HG03565 (cell line): ENCODE measurements around the gene PLEKHA7.
"Not testable (repeated sequence)": the region's sequence is repeated elsewhere in the genome, so short reads cannot be mapped to it uniquely, and the experiment has no call there.

Source experiments
- ATAC-seq: cut with Tn5 transposase; IDR thresholded peaks from one replicate; pipeline ENCODE4 v1.9.1; 2021; ENCODE audit warnings: mild to moderate bottlenecking, moderate library complexity; ENCODE audit not compliant: unreplicated experiment

Gene PLEKHA7, protein sequence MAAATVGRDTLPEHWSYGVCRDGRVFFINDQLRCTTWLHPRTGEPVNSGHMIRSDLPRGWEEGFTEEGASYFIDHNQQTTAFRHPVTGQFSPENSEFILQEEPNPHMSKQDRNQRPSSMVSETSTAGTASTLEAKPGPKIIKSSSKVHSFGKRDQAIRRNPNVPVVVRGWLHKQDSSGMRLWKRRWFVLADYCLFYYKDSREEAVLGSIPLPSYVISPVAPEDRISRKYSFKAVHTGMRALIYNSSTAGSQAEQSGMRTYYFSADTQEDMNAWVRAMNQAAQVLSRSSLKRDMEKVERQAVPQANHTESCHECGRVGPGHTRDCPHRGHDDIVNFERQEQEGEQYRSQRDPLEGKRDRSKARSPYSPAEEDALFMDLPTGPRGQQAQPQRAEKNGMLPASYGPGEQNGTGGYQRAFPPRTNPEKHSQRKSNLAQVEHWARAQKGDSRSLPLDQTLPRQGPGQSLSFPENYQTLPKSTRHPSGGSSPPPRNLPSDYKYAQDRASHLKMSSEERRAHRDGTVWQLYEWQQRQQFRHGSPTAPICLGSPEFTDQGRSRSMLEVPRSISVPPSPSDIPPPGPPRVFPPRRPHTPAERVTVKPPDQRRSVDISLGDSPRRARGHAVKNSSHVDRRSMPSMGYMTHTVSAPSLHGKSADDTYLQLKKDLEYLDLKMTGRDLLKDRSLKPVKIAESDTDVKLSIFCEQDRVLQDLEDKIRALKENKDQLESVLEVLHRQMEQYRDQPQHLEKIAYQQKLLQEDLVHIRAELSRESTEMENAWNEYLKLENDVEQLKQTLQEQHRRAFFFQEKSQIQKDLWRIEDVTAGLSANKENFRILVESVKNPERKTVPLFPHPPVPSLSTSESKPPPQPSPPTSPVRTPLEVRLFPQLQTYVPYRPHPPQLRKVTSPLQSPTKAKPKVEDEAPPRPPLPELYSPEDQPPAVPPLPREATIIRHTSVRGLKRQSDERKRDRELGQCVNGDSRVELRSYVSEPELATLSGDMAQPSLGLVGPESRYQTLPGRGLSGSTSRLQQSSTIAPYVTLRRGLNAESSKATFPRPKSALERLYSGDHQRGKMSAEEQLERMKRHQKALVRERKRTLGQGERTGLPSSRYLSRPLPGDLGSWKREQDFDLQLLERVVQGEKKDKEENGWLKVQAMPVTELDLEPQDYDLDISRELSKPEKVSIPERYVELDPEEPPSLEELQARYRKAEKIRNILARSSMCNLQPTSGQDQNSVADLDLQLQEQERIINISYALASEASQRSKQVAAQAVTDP

DNA sequence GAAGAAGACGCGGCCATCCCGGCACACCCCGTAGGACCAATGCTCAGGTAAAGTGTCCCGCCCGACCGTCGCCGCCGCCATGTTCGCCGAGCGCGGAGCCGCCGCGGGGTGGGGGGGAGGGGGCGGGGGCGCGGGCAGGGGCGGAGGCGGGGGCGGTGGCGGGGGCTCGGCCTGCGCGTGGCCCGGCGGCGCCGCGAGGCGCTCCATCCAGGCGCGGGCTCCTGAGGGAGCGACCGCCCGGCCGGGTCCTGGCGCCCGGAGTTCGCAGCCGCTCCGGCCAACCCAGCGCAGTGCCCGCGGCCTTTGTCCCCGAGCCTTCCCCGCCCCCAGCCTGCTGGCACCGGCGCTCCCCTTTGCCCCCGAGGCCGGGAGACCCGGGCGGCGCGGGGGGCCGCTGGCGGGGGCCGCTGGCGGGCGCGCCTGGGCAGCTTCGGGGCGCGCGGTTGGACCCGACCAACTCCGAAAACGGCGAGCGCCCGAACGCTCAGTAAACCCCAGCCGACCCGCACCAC is at the start of gene PLEKHA7:
Gene PLEKHA7, minus strand, starts transcription at position 94 of the 512 bp plus-strand sequence. Its CDS starts 13 bp downstream, at position 81.
- ATAC-seq, result no peak

DNA sequence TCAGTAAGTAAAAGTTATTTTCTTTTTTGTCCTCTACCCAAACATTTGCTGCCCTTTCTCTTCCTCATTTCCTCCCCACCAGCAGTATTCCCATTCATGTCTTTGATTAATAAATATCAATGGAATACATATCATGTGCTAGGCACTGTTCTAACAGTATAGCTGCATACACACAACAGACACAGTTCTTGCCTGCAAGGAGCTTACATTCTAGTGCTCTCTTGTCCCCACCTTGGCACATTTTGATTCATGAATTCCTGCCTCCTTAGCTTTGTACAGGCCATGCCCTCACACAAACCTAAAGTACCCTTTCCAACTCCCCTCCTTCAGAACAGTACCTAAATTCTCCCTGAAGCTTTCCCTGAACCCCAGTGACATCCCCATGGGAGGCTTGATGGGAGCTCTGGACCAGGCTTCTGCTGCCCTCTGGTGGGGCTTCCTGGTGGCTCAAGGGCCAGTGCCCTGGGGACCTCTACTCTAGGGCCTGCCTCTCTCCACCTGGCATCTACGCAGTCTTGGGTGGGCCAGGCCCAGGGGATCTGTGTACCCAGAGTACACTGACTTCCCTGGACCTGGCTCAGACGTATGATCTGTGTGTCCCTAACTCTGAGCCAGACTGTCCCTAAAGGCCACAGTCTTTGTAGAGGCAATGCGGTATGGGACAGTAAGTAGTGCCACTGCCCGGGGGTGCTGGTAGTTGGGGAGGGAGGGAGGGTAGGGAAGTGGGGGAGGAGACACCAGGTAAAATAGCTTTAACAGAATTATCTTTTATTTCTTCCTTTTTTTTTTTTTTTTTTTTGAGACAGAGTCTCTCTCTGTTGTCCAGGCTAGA is 49.2 kb upstream of the PLEKHA7 start:
- ATAC-seq, result no peak

DNA sequence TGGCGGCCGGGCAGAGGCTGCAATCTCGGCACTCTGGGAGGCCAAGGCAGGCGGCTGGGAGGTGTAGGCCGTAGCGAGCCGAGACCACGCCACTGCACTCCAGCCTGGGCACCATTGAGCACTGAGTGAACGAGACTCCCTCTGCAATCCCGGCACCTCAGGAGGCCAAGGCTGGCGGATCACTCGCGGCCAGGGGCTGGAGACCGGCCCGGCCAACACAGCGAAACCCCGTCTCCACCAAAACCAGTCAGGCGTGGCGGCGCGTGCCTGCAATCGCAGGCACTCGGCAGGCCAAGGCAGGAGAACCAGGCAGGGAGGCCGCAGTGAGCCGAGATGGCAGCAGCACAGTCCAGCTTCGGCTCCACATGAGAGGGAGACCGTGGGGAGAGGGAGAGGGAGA is 36.9 kb upstream of the PLEKHA7 start:
- ATAC-seq, result not testable (repeated sequence)

DNA sequence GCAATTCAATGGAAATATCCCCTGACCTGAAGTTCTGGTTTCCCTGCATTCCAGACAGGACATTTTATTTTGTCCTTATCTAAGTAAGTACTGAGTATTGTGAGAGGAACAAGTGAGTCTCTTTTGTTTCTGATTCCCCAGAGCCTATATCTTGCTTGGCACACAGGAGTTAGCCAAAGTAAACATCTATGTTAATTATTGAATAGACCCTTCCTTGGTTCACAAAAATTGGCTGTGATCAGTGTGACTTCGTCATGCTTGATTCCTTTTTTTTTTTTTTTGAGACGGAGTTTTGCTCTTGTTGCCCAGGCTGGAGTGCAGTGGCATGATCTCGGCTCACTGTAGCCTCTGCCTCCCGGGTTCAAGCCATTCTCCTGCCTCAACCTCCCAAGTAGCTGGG is 34.3 kb upstream of the PLEKHA7 start:
- ATAC-seq, result not testable (repeated sequence)

DNA sequence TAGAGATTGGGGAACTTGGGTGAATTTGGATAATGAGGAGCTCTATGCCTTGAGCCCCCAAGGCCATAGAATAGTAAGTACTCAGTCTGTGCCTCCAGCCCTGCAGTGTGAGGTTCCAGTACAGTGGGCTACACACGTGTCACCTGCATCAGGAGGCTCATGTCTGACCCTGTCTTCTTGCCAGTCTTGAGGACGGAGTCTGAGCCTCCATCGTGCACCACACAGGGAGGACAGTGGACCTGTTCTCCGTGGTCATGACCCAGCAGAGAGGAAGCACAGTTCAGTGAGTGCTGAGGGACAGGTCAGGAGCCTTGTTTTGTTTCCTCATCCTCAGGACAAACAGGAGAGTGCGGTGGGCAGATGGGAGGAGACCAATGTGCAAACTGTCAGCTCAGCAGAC is 32.5 kb upstream of the PLEKHA7 start:
- ATAC-seq, result no peak

DNA sequence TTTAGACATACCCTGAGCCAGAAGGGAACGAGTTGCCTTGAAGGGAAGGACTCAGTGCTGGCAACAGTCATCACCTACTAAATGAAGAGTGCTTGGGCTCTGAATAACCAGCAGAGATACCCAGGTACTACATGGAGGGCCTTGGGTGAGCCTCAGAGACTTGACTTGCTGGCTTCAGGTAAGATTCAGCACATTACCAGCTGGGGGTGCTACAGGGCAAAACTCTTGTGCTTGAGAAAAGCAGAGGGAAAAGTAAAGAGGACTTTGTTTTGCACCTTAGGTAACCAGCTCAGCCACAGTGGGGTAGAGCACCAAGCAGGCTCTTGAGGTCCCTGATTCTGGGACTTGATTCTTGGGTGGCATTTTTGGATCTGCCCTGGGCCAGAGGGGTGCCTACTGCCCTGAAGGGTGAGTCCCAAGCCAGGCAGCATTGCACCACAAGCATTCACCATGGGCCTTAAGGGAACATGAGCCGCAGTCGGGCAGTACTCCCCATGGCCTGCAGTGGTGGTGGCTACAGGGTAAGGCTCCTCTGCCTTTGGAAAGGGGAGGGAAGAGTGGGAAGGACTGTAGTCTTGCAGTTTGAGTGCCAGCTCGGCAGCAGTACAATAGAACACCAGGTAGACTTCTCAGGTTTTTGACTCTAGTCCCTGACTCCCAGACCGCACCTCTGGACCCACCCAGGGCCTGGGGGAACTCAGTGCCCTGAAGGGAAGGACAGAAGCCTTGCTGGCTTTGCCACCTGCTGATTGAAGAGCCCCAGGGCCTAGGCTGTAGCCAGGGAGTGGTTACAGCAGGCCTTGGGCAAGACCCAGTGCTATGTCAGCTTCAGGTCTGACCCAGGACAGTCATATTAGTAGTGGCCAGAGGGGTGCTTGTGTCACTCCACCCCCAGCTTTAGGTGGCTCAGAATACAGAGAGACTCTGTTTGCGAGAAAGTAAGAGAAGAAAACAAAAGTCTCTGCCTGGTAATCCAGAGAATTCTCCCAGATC is 22.7 kb upstream of the PLEKHA7 start:
- ATAC-seq, result no peak

DNA sequence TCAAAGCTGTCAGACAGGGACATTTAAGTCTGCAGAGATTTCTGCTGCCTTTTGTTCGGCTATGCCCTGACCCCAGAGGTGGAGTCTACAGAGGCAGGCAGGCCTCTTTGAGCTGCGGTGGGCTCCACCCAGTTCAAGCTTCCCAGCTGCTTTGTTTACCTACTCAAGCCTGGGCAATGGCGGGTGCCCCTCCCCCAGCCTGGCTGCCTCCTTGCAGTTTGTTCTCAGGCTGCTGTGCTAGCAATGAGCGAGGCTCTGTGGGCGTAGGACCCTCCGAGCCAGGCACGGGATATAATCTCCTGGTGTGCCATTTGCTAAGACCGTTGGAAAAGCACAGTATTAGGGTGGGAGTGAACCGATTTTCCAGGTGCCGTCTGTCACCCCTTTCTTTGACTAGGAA is 19.8 kb upstream of the PLEKHA7 start:
- not testable (repeated sequence) for ATAC-seq

DNA sequence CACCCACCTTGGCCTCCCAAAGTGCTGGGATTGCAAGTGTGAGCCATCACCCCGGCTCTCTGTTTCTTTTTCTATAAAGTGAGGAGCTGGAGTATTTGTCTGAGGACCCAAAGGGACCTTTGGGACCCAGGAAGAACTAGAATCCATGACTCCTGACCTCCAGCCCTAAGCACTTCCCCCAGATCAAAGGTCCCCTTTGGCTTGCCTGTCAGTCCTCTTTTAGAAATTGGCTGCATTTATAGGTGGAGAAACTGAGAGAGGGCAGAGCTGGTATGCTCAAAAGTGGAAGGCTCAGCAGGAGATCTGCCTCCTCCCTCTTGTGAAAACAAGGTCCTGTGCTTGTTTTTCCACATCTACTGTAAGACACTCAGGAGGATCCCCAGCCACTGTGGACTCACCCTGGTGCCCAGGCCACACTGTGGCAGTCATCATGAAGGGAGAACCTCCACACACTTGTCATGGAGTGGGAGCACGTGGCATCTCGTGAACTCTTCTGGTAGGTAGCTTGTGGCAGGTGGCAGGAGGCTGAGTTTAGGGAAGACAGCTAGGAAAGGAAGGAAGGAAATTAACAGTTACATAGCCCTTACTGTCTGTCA is 12.4 kb upstream of the PLEKHA7 start:
- no peak for ATAC-seq

DNA sequence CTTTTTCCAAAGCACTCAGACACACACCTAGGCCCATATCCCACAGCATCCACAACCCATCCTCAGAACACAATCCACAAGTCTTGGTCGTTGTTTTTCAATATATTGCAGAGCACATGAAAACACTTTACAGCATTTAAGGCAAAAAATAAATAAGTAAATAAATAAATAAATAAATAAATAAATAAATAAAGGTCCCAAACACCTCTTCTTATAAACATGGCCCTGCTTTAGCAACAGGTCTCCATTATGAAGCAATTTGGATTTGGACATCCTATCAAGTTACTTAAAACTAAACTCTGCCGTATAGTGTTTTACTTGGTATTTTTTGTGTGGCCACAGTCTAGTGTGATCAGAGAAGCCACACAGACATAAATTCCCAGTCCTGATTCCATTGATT is 10.7 kb upstream of the PLEKHA7 start:
- no peak for ATAC-seq

DNA sequence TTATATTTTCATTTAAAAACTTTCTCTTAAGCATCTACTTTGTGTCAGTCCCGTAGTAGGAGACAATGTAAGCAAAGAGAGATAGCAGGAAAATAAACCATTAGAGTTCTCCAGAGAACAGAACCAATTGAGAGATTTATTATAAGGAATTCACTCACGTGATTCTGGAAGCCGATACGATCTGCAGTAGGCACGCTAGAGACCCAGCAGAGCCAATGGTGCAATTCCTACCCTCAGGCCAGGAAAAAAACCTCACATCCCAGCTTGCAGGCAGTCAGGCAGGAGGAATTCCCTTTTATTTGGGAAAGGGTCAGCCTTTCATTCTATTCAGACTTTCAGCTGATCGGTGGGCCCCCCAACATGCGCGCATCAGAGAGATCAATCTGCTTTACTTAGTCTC is 7.3 kb upstream of the PLEKHA7 start:
- no peak for ATAC-seq

DNA sequence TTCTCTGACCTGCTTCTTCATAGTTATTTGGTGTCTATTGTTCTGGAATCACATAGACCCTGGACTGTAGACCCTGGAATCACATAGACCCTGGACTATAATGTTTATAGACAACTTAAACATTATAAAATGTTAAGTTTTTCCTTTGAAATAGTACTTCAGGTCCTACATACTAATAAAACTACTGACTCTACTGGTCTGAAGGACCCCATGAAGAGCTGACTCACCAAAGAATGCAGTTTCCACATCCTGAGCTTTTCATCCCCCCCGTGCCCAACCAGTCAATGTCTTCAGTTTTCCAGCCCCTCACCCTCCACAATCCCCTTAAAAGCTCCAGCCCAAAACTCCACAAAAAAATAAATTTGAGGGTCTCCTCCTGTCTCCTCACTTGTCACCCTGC is 6.6 kb upstream of the PLEKHA7 start:
- no peak for ATAC-seq

DNA sequence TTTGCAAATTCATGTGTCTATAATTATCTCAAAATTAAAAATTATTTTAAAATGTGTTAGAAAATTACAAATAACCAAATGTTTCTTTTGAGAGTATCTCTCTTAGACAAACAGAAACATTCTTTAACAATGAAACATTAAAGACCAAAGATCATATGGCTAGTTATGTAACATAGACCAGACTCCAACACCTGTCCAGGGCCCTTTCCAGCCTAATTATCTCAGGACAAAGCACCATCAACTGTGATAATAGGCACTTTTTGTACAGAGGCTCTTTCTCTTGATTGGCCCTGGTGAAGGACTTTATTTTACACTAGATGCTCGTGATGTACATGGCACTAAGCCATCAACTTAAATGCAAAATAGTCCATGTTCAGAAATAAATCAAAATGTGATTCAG is 5.0 kb upstream of the PLEKHA7 start:
- no peak for ATAC-seq

DNA sequence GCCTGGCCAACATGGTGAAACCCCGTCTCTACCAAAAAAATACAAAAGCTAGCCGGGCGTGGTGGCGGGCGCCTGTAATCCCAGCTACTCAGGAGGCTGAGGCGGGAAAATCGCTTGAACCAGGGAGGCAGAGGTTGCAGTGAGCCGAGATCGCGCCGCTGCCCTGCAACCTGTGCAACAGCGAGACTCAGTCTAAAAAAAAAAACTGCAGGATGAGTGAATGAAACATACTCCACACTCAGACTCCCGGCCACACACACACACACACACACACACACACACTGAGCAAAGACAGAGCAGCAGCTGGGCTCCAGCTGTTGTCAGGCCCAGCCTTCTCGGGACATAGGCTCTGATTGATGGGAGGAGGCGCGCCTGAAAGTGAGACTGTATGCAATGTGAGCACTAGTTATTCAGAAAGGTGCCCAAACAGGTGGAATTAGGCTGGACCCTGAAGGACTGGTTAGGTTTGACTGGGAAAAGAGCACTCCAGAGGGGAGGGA is 1.5 kb upstream of the PLEKHA7 start:
- ATAC-seq, result no peak

DNA sequence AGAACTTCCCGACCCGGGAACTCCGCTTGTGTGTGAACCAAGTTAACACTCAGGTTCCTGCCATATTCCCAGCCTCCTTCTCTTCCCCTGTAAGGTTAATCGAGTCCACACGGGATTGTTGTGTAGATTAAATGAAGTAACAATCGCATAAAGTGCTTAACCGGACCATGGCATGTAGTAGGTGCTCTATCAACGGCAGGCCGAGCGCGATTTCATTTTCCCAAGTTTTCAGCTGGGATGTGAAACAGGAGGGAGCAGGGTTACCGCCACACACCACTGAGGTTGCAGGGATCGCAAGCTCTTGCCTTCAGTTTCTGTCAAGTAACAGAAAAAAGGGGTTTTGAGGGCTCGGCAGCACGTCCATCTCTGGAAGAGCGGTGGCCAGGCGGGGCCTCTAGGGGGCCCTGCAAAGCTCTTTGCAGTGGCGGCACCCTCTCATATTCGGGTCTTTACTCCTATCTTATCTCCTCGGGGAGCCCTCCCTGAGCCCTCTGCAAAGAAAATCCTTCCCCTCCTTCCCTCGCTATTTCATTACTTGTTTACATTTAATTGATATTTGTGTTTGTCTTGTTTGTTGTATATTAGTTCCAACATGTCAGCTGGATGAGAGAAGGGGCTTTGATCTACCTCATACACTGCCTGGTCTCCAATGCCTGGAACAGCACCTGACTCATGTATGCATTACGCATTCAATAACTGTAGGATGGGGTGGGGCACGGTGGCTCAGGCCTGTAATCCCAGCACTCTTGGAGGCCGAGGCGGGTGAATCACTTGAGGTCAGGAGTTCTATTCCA is 816 bp upstream of the PLEKHA7 start:
- no peak for ATAC-seq

DNA sequence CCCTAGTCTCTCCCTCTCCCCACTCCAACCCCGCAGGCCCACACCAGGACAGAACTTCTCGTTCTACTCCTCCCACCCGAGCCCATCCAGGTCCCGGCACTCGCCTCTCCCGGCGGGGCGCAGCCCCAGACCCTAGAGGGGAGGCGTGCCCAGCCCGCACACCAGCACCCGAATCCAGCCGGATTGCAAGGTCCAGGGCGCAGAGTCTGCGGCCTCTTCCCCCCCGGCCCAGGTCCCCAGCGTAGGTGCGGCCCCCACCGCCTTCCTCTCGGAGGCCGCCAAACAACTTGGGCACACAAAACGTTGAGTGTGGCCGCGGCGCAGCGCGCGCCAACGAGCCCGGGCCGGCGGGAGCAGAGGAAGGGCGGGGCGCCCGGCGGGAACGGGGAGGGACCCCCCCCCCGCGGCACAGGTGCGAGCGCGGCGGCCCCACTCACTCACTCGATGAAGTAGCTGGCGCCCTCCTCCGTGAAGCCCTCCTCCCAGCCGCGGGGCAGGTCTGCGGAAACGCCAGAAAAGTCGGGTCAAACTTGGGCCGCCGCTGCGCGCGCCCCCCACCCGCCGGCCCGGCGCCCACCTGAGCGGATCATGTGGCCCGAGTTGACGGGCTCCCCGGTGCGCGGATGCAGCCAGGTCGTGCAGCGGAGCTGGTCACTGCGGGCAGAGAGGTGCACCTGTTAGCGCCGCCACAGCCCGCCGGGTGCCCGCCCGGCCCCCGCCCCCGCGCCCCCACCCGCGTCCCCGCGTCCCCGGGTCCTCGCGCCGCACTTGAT is 480 bp downstream of the PLEKHA7 start:
- no peak for ATAC-seq

DNA sequence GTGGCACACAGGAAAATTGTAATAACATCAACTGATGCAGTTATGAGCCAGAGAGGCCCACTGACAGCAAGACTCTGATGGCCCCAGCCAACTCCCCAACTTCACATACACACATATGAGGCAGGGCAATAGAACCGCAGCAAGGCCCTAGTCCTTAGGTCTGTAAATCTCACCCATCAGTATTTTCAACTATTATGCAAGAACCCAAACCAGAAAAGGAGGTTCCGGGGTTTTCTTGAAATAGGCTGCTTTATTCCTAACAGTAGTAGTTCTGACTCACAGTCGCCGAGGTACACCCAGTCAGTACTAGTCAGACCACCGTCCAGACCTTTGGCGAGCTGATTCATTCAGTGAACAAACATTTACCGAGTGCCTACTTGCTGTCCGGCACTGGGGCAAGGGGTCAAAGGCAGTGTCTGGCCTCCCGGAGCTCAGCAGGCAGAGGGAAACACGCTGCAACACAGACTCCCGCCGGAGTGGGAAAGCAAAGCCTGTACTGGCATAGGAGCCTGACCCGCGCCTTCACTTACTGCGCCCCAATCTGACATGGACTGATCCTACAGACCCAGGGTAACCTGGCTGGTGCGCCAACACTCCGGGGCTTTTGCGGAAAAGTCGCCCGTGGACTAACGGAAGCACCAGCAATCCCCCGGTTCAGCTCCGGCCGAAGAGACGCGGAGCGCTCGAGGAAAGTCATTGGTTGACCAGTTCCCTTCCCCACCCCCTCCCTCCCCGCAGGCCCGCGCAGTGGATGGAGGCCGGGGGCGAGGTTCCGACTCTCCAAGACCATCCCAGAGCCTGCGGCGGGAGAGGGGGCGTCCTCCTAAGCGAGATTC is 1.3 kb downstream of the PLEKHA7 start:
- no peak for ATAC-seq
